OCI-LY3 (cell line): ENCODE results near the gene DLG1.

ENCODE experiments used
- EZH2phosphoT487 ChIP-seq: fragments of 200-600 bp; shearing (Covaris generic); IDR thresholded peaks from 2 replicates; pipeline ENCODE4 v1.6.1; 2018; ENCODE audit warnings: antibody characterized with exemption, mixed run types, low read depth
- TF ChIP-seq, protein P1 (sequence below): fragments of 200-600, 300-600 bp; sonication (generic); IDR thresholded peaks from 2 replicates; pipeline ENCODE4 v1.5.1; 2014; ENCODE audit warnings: antibody characterized with exemption, low read length, low read depth

DNA sequence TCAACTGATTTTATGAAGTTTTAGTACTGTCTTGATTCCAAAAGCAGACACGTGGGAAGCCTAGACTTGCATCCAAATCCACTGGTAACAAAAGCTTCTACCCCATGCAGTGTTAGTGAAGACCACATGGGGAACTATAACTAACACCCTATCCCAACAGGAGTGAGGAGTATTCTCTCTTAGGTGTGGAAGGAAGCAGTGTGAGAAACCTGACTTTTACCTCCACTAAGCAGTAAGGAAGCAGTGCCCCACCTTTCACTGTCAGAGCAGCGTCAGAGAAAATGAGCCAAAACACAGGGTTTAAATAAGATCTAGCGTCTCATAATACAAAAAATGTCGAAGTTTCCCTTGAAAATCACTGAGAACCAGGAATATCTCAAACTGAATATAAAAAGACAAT, 60.5 kb downstream of the DLG1 start:
- TF ChIP-seq, protein P1, sequence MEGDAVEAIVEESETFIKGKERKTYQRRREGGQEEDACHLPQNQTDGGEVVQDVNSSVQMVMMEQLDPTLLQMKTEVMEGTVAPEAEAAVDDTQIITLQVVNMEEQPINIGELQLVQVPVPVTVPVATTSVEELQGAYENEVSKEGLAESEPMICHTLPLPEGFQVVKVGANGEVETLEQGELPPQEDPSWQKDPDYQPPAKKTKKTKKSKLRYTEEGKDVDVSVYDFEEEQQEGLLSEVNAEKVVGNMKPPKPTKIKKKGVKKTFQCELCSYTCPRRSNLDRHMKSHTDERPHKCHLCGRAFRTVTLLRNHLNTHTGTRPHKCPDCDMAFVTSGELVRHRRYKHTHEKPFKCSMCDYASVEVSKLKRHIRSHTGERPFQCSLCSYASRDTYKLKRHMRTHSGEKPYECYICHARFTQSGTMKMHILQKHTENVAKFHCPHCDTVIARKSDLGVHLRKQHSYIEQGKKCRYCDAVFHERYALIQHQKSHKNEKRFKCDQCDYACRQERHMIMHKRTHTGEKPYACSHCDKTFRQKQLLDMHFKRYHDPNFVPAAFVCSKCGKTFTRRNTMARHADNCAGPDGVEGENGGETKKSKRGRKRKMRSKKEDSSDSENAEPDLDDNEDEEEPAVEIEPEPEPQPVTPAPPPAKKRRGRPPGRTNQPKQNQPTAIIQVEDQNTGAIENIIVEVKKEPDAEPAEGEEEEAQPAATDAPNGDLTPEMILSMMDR = no peak
- no peak for TF ChIP-seq EZH2phosphoT487
